ENCODE data around the gene LRRC42. TPM values are rescaled to one million over a fixed set of nuclear protein-coding genes. Genes with fewer than 3 reads are reported as not detected.
"Not testable (repeated sequence)": the region's sequence is repeated elsewhere in the genome, so short reads cannot be mapped to it uniquely, and the experiment has no call there.

Gene LRRC42
- total and polyA plus RNA-seq, 8 donors = 5.2 to 20.5 (median 6.7) TPM

DNA sequence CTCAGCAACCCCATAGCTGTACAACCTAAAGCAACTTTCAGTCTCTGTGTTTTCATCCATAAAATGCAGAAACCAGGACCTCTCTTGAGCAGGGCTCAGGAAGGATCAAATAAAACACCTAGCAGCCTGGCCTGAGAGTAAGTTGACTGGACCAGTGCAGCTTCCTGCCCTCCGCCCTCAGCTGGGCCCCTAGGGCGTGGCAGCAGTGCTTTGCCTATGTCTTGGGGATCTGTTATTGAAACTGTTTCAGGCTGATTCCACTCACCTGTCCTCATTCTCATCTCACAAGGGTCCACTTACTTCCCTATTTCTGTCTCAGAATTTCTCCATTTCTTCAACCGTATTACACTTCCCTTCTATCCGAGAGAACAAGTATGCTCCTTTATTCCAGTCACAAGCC, 17.3 kb downstream of the LRRC42 start:
- TF ChIP-seq CTCF (IDR thresholded peaks at IDR 0.05) = no peak
- H3K4me3 ChIP-seq = no peak overlapping the region
- H3K27me3 ChIP-seq = no peaks in the 10 kb centered on the region
- 90 to 91% methylated on average over 4 of the region's 4 CpGs for WGBS, 2 donors
- DNase-seq (no peak), ATAC-seq (no peak), FAIRE-seq (no peak)
- H3K4me1 ChIP-seq = no peaks in the 10 kb centered on the region
- no peaks in the 10 kb centered on the region for H3K9me3 ChIP-seq
- H3K36me3 ChIP-seq = peaks cover 0 to 45% (median 11%) of the 10 kb centered on the region in 3 donors
- no peak overlapping the region for H3K27ac ChIP-seq
- intact Hi-C loops (cut with DNase I) = loop anchor here in 1 of 3 donors (5.0 kb wide), 1 partner anchor 81 kb away; no protein-coding TSS in a partner anchor

GRCh38 chr1:53964109-53964508, 18.0 kb downstream of the LRRC42 start:
- no peaks in the 10 kb centered on the region for H3K4me1 ChIP-seq
- no peaks in the 10 kb centered on the region for H3K27me3 ChIP-seq
- H3K27ac ChIP-seq = no peak overlapping the region
- no peaks in the 10 kb centered on the region for H3K9me3 ChIP-seq
- intact Hi-C loops (cut with DNase I) = loop anchor here in 1 of 3 donors (5.0 kb wide), 1 partner anchor 82 kb away; no protein-coding TSS in a partner anchor
- ATAC-seq = no peak
- no peak overlapping the region for H3K4me3 ChIP-seq
- no peak for DNase-seq
- WGBS, 2 donors = 79 to 86% methylated on average over 5 of the region's 5 CpGs
- FAIRE-seq = no peak
- H3K36me3 ChIP-seq = peaks cover 0 to 47% (median 11%) of the 10 kb centered on the region in 3 donors
- no peak for TF ChIP-seq CTCF (IDR thresholded peaks at IDR 0.05)

DNA sequence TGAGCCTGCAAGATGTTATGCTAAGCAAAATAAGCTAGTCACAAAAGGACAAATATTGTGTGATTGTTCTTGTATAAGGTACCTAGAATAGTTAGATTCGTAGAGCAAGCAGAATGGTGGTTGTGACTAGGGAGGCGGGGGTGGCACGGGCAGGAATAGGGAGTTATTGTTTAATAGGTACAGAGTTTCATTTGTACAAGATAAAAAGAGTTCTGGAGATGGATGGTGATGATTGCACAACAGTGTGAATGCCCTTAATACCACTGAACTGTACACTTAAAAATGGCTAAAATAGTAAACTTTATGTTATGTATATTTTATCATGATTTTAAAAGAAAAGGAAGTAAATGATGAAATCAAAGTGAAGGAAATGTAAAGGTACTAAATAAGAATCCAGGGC, 20.6 kb downstream of the LRRC42 start:
- Histone ChIP-seq H3K4me1 (no peaks in the 10 kb centered on the region), H3K4me3 (no peak overlapping the region), H3K9me3 (no peaks in the 10 kb centered on the region), H3K36me3 (peaks cover 0 to 37% (median 11%) of the 10 kb centered on the region in 3 donors), H3K27me3 (no peaks in the 10 kb centered on the region), H3K27ac (no peak overlapping the region)
- intact Hi-C loops (cut with DNase I) = no loop called here
- no peak for ATAC-seq
- 65 to 67% methylated on average over 3 of the region's 3 CpGs for WGBS, 2 donors
- DNase-seq = no peak
- TF ChIP-seq CTCF (IDR thresholded peaks at IDR 0.05) = no peak
- no peak for FAIRE-seq

GRCh38 chr1:53967409-53968124, 21.4 kb downstream of the LRRC42 start:
- peaks cover 0 to 30% (median 8%) of the 10 kb centered on the region in 3 donors for H3K36me3 ChIP-seq
- no peak overlapping the region for H3K27ac ChIP-seq
- FAIRE-seq (no peak), ATAC-seq (peak in 1 of 4 donors; percentile 32), DNase-seq (no peak)
- no peak overlapping the region for H3K4me3 ChIP-seq
- no peaks in the 10 kb centered on the region for H3K9me3 ChIP-seq
- WGBS, 2 donors = 83 to 86% methylated on average over 7 of the region's 7 CpGs
- H3K4me1 ChIP-seq = no peaks in the 10 kb centered on the region
- intact Hi-C loops (cut with DNase I) = no loop called here
- H3K27me3 ChIP-seq = no peaks in the 10 kb centered on the region
- no peak for TF ChIP-seq CTCF (IDR thresholded peaks at IDR 0.05)

DNA sequence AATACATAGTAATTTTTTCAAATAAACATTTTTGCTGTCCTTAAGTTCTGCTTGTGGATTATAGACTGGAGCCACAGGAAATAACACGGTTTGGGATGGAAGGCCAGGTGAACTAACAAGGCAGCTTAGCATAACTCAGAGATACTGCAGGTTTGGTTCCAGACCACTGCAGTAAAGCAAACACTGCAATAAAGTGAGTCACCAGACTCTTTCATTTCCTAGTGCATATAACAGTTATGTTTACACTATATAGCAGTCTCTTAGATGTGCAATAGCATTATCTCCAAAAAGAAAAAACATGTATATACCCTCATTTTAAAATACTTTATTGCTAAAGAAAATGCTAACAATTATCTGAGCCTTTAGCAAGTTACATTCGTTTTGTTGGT, 22.0 kb downstream of the LRRC42 start:
- H3K27me3 ChIP-seq = no peaks in the 10 kb centered on the region
- H3K27ac ChIP-seq = no peak overlapping the region
- H3K9me3 ChIP-seq = no peaks in the 10 kb centered on the region
- ATAC-seq = no peak
- no peak overlapping the region for H3K4me3 ChIP-seq
- no peak for TF ChIP-seq CTCF (IDR thresholded peaks at IDR 0.05)
- WGBS, 2 donors = 55 to 56% methylated on average over 2 of the region's 2 CpGs
- no peaks in the 10 kb centered on the region for H3K4me1 ChIP-seq
- FAIRE-seq = no peak
- DNase-seq = no peak
- H3K36me3 ChIP-seq = peaks cover 0 to 26% (median 5%) of the 10 kb centered on the region in 3 donors
- intact Hi-C loops (cut with DNase I) = no loop called here

DNA sequence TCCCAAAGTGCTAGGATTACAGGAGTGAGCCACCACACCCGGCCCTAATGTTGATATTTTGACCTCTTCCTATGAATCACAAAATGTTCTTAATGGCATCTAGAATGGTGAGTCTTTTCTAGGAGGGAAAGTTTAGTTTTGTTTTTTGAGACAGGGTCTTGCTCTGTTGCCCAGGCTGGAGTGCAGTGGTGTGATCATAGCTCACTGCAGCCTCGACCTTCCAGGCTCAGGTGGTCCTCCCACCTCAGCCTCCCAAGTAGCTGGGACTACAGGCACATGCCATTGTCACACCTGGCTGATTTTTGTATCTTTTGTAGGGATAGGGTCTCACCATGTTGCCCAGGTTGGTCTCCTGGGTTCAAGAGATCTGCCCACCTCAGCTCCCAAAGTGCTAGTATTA, 23.2 kb downstream of the LRRC42 start:
- DNase-seq, ATAC-seq: not testable (repeated sequence)
- peaks cover 0 to 21% (median 0%) of the 10 kb centered on the region in 3 donors for H3K36me3 ChIP-seq

More for the DNA sequence above, 23.2 kb downstream of the LRRC42 start:
- H3K27me3 ChIP-seq; H3K9me3 ChIP-seq; H3K4me1 ChIP-seq; H3K4me3 ChIP-seq; H3K27ac ChIP-seq; FAIRE-seq; intact Hi-C loops (cut with DNase I): not testable (repeated sequence)
- 88 to 94% methylated on average over 2 of the region's 2 CpGs for WGBS, 2 donors

Data from pancreas (tissue), 10 donors.